Ishikawa (cell line): ENCODE data around the gene BLMH.

Source experiments
- CEBPB ChIP-seq: IDR thresholded peaks from 2 replicates; pipeline ENCODE4 v1.6.1; 2012
- CREB1 ChIP-seq: IDR thresholded peaks from 2 replicates; pipeline ENCODE4 v1.6.1; 2012; ENCODE audit warnings: low read depth
- EGR1 ChIP-seq: IDR thresholded peaks from 2 replicates; pipeline ENCODE4 v1.6.1; 2012
- EP300 ChIP-seq: IDR thresholded peaks from 2 replicates; pipeline ENCODE4 v1.6.1; 2012; ENCODE audit warnings: borderline replicate concordance
- FOXM1 ChIP-seq: IDR thresholded peaks from 2 replicates; pipeline ENCODE4 v1.6.1; 2012; ENCODE audit warnings: low read depth, borderline replicate concordance
- NFIC ChIP-seq: IDR thresholded peaks from 2 replicates; pipeline ENCODE4 v1.6.1; 2012
- RAD21 ChIP-seq: IDR thresholded peaks from 2 replicates; pipeline ENCODE4 v1.6.1; 2012; ENCODE audit warnings: low read depth
- TAF1 ChIP-seq: IDR thresholded peaks from 2 replicates; pipeline ENCODE4 v1.6.1; 2012; ENCODE audit warnings: low read depth, mild to moderate bottlenecking
- TCF12 ChIP-seq: IDR thresholded peaks from 2 replicates; pipeline ENCODE4 v1.6.1; 2012; ENCODE audit warnings: low read depth
- TEAD4 ChIP-seq: IDR thresholded peaks from 2 replicates; pipeline ENCODE4 v1.6.1; 2012
- YY1 ChIP-seq: IDR thresholded peaks from 2 replicates; pipeline ENCODE4 v1.6.1; 2012; ENCODE audit warnings: low read depth
- ZBTB7A ChIP-seq: IDR thresholded peaks from 2 replicates; pipeline ENCODE4 v1.6.1; 2012; ENCODE audit warnings: low read depth
- TF ChIP-seq, protein P1 (sequence below): IDR thresholded peaks from 2 replicates; pipeline ENCODE4 v1.6.1; 2012
- TF ChIP-seq, protein P2 (sequence below): IDR thresholded peaks from 2 replicates; pipeline ENCODE4 v1.6.1; 2012
- TF ChIP-seq, protein P3 (sequence below): IDR thresholded peaks from 2 replicates; pipeline ENCODE4 v1.6.1; 2012; ENCODE audit warnings: low read depth, mild to moderate bottlenecking

Gene BLMH

DNA sequence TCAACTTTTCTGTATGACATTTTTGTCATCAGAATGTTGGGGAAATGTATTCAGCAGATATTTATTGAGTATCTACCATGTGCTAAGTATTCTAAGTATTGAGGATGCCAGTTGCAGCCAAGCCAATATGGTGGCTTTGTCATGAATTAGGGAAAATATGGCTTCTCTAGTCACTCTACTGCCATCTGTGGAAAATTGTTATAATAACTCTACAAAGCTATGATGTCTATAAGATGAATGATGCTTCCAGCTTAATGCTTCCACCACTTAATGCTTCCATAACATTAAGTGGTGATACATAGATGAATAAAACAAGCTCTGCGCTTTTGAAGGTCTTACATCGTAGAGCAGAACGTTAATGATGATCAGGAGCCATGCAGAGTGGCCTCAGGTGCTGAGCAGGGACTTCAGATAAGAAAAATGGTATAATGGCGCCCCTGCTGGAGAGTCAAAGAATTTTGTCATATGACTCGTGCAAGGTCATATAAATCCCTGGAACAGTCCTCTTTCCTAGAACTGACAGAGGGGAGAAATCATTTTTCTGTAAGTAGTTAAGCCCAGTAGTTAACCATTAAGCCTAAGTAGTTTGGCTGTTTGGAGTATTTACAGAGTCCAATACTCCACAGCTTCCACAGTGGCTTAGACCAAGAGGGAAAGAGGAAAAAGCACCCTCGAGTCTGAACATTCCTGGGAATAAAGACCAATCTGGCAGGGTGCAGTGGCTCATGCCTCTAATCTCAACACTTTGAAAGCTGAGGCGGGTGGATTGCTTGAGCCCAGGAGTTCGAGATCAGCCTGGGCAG lies 44.8 kb upstream of the BLMH start:
- TF ChIP-seq TEAD4 = no peak
- no peak for TF ChIP-seq TCF12
- TF ChIP-seq EP300 = no peak
- TF ChIP-seq ZBTB7A = no peak
- TF ChIP-seq, protein P1, sequence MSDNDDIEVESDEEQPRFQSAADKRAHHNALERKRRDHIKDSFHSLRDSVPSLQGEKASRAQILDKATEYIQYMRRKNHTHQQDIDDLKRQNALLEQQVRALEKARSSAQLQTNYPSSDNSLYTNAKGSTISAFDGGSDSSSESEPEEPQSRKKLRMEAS = no peak
- no peak for TF ChIP-seq CREB1
- no peak for TF ChIP-seq EGR1
- no peak for TF ChIP-seq CEBPB
- TF ChIP-seq YY1 = peak; percentile 78
- TF ChIP-seq RAD21 = peak; percentile 77
- TF ChIP-seq, protein P2, sequence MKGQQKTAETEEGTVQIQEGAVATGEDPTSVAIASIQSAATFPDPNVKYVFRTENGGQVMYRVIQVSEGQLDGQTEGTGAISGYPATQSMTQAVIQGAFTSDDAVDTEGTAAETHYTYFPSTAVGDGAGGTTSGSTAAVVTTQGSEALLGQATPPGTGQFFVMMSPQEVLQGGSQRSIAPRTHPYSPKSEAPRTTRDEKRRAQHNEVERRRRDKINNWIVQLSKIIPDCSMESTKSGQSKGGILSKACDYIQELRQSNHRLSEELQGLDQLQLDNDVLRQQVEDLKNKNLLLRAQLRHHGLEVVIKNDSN = peak; percentile 61
- TF ChIP-seq NFIC = no peak
- no peak for TF ChIP-seq TAF1

DNA sequence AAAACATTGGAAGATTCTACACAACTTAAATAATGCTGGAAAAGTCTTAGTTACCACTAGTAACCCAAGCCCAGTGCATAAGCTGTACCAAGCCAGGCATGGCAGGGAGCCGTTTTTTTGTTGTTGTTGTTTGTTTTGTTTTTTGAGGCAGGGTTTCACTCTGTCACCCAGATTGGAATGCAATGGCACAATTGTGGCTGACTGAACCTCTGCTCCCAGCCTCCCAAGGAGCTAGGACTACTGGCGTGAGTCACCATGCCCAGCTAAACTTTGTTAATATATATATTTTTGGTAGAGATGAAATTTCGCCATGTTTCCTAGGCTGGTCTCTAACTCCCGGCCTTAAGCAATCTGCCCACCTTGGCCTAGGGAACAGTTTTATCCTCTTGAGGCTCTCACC lies 42.7 kb upstream of the BLMH start:
- TF ChIP-seq RAD21 = no peak
- no peak for TF ChIP-seq TAF1
- TF ChIP-seq, protein P2 = no peak
- no peak for TF ChIP-seq NFIC
- no peak for TF ChIP-seq EP300

DNA sequence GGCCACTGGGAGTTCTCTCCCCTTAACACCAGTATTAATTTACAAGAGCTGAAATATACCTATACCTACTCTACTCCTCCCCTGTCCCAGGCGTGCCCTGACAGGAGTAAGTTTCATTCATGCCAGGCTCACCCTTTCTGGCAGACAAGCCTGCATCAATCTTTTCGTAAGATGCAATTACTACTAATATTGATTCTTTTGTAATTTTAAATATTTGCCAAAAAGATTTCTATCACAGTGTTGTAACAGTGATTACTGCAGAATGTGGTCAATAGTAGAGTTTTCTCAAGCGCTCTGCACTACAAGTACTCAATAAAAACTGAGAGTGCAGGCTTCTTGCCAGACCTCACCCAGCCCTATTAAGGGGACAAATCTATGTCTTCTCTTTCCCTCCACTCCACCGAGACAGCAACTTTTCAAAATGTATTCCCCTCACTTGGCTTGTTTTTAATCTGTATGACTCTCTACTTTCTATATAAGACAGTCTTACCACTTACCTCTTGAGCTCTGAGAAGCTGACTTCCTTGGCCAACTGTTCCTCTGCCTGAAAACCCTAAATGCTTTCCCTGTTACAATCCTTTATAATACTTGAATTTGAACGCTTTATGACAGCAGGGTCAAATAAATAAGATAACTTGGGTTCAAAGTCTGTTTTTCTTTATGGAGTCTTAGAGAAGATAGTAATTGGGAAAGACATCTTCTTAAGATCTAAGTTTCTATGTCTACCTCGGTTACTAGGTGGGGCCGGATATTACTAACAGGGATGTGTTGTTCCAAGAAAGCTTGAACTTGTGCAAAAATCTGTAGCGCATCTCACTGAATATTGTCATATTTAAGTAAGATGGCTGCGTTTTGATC lies 42.0 kb upstream of the BLMH start, which contains the start of gene TMIGD1:
Gene TMIGD1, minus strand, starts transcription at position 555 of the 858 bp plus-strand sequence. CDS start 1,924 bp downstream, outside the sequence.
- TF ChIP-seq RAD21 (no peak), NFIC (no peak), ZBTB7A (no peak), FOXM1 (no peak), TEAD4 (no peak), CREB1 (no peak)
- TF ChIP-seq, protein P3, sequence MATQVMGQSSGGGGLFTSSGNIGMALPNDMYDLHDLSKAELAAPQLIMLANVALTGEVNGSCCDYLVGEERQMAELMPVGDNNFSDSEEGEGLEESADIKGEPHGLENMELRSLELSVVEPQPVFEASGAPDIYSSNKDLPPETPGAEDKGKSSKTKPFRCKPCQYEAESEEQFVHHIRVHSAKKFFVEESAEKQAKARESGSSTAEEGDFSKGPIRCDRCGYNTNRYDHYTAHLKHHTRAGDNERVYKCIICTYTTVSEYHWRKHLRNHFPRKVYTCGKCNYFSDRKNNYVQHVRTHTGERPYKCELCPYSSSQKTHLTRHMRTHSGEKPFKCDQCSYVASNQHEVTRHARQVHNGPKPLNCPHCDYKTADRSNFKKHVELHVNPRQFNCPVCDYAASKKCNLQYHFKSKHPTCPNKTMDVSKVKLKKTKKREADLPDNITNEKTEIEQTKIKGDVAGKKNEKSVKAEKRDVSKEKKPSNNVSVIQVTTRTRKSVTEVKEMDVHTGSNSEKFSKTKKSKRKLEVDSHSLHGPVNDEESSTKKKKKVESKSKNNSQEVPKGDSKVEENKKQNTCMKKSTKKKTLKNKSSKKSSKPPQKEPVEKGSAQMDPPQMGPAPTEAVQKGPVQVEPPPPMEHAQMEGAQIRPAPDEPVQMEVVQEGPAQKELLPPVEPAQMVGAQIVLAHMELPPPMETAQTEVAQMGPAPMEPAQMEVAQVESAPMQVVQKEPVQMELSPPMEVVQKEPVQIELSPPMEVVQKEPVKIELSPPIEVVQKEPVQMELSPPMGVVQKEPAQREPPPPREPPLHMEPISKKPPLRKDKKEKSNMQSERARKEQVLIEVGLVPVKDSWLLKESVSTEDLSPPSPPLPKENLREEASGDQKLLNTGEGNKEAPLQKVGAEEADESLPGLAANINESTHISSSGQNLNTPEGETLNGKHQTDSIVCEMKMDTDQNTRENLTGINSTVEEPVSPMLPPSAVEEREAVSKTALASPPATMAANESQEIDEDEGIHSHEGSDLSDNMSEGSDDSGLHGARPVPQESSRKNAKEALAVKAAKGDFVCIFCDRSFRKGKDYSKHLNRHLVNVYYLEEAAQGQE = no peak

DNA sequence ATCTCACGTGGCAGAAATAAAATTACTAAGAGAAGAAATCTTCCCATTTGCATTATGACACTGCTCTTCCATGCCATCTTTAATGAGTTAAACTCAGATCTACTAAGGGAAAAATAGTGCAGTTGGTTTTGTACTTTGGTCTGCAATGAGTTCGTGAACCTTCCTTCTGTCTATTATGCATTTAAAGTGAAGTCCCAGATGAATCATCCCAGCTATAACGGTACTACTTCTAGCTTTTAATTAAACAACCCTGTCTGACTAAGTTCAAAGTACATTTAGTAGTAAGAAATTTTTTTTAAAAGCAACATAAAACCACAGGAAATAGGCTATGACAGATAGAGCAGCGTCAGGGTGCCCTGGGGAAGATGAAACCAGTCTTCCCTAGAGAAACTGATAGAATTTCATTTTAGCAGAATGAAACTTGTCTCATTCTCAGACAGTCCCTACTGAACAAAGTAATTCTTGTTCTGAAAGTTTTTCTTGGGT lies 40.4 kb upstream of the BLMH start:
- no peak for TF ChIP-seq TCF12
- no peak for TF ChIP-seq TEAD4
- TF ChIP-seq CEBPB = no peak
- no peak for TF ChIP-seq TAF1
- TF ChIP-seq, protein P1 = no peak
- no peak for TF ChIP-seq NFIC
- TF ChIP-seq, protein P2 = no peak
- TF ChIP-seq EGR1 = no peak

DNA sequence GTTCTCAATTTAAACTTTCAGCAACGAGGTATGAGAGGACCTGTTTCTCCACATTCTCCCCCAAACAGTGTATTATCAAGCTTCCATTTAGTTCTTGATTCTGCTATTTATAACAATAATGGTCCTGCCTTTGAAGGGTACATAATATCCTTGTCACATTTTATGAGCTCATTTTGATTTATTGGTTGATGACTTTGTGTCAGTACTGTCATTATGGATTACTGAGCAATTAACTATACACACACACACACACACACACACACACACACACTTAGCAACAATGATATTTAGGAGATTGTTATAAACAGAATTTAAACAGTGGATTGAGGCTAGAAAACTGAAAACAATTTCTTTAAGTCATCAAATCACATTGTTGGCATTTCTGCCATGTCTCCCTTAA lies 35.1 kb upstream of the BLMH start:
- TF ChIP-seq TAF1 = no peak
- no peak for TF ChIP-seq CEBPB
- no peak for TF ChIP-seq TCF12
- no peak for TF ChIP-seq EP300
- TF ChIP-seq ZBTB7A = no peak
- TF ChIP-seq RAD21 = no peak
- no peak for TF ChIP-seq TEAD4
- TF ChIP-seq EGR1 = no peak
- TF ChIP-seq NFIC = no peak
- TF ChIP-seq, protein P1 = no peak
- TF ChIP-seq CREB1 = no peak
- TF ChIP-seq, protein P2 = no peak
- TF ChIP-seq FOXM1 = no peak
- TF ChIP-seq, protein P3 = no peak
- TF ChIP-seq YY1 = no peak
